TTC549 (cell line): ENCODE measurements around the gene SLC47A2.

Experiments
- FAIRE-seq: peaks from 2 replicates; lab custom pipeline; 2012; peaks lifted over from hg19 to GRCh38; lab: Jason Lieb, UNC

The SLC47A2 gene

DNA sequence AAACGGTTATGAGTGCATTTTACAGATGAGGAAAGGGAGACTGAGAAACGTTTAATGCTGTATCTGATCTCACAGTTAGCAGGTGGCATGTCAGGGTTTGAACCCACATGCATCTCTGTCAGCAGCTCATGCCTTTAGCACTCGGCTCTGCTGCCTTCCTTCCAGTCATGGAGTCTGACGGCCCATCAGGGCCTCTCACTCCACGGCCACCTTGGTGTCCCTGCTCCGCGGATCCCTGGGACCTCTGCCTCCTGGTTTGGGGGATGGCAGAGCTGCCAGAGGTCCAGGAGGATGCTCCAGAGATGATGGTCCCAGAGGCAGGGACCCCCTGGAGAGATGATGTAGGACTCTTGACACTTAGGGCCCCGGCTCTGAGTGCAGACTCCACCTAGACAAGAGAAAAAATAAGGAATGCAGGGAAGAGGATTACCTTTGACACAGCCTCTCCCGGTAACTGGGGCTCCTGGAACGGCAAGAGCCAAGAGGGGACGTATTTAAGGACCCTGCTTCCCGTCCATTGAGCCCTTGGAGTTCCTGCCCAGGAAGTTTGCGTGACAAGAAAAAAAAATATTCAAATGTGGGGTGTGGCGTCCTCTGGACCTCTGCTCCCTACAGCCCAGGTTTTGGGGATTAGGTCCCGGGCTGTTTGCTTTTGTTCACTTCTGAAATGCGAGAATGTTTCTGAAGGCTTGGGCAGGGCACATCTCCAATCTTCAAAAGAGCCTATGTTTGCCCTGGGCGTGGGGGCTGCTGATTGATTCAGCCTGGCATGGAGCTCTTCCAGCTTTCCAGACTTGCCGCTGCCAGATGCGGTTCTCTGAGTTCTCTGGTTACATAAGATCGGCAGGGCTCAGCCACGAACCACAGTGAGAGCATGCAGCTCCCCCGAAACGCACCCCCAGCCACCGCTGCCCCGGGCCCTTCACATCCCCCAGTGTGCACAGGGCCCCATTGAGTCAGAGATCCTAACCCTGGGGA, 31.7 kb upstream of the SLC47A2 start, which contains the start of gene ALDH3A1:
ALDH3A1 (minus strand) TSS at position 470 of the 978 bp plus-strand sequence. CDS start 3,169 bp downstream, outside the sequence.
- FAIRE-seq: no peak

DNA sequence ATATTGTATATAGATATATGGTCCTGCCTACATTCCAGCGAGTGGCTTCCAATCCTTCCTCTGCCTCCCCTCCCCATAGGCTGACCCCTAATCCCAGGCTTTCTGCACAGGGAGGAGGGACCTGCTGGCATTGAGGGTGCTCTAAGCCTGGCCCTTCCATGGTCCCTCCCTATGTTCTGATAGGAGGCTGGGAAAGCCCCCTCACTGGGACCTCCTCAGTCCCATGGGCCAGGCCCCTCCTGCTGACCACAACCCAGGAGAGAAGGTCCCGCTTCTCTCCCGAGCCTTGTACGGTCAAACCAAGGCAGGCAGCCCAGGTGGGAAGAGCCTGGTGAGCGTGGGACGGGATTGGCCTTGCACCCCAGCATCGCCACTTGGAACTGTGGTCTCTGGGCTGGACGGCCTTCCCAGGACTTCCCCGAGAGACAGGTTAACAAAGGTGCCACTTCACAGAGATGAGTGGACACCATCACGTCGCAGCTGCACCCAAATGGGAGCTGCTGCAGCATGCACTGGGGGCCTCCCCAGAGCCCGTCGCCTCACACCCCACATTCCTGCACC, 30.9 kb upstream of the SLC47A2 start:
- FAIRE-seq: no peak

DNA sequence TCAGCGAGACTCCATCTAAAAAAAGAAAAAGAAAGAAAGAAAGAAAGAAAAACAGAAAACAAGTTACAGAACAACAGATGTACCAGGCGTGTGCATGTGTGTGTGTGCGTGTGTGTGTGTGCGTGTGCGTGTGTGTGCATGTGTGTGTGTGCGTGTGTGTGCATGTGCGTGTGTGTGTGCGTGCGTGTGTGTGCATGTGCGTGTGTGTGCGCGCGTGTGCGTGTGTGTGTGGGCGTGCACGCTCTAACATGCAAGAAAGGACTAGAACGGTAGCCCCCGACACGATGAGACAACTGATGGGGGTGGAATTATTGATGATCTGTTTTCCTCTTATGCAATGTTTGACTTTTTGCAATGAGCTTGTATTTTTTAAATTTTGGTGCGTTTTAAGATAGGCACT, 30.1 kb upstream of the SLC47A2 start:
- no peak for FAIRE-seq

DNA sequence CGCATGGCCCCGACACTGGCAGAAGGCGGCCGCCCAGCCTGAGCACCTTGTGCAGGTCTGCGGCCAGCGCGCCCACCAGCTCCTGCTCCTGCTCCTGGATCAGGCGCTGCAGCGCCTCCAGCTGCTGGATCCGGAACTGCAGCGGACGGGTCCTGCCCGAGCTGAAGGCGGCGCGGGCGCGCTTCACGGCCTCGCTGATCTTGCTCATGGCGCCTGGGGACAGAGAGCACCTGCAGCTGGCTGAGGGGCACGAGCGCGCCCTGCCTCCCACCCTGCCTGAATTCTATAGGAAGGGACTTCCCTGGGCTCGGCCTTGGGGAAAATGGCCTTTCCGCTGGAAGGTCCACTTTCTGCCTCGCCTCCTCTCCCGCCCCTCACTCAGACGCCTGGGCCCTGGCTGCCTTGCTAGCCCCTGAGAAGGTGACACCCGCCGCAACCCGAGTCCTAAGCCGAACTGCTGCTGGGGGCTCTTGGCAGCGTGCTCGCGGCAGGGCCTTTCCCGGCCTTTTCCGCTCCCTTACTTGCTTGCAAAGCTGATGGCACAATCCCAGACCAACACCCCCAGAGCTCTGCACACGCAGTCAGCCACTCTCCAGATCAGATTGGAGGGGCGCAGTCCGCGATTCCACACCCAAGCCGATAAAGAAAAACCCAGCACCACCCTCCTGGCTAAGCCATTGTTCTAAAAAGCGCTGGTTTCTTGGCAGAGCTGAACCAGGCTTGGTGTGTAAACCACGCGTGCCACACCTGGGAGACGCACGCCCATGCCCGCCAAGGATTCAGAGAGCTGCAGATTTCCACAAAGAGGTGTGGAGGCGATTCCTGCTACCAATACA, 28.8 kb upstream of the SLC47A2 start:
- no peak for FAIRE-seq

DNA sequence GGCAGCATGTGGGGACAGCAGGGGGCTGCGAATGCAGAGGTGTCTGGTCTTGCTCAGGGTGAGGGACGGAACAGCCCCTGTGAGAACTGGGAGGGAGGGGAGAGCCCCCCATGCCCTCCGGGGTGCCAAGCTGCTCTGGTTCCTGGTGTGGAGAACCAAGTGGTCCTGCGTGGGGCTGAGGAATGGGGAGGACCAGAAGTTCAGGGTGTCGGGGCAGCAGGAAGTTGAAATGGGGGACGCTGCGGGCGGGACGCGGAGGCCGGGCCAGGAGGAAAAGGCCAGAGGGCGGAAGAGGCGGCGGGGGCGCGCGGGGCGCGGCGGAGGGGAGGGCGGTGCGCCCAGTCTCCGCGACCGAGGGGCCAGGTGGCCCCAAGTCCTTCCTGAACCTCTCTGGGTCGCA, 28.1 kb upstream of the SLC47A2 start:
- FAIRE-seq: no peak

DNA sequence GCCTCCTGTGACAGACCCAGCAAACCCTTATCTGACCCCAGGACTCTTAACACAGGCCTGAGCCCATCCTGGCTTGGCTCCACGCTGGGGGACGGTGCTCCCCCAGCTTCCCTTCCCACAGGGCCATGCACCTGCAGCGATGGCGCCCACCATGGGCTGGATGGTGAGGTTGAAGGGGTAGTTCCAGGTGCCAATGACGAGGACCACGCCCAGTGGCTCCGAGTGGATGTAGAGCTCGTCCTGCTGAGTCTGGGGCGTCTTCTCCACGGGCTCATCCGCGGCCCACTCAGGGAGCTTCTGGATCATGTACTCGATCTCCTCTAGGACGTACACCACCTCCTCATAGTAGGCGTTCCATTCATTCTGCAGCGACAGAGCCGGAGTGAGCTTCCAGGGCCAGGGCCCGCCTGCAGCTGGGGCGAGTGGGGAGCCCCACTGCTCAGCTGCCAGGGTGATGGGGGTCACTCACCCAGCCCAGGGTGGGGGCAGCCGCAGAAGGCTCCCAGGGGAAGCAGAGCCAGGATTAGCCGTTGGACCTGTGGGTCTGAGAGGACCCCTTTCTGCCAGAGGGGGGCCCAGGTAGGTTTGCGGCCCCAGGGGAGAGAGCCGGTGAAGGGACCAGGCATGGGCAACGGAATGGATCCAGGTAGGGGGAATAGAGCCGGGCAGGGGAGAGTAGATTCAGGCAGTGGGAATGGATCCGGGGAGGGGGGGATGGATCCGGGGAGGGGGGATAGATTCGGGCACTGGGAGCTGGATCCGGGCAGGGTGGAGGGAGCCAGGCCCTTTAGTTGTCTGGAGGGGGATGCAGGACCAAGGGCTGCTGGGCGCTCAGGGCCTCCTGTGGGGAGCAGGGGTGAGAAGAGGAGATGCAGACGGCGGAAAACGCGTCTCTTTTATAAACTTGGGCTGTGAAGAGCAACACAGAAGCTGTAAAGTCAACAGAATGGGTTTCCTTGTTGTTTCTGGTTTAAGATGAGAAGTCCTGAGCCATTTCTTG, 27.0 kb upstream of the SLC47A2 start:
- FAIRE-seq: no peak

DNA sequence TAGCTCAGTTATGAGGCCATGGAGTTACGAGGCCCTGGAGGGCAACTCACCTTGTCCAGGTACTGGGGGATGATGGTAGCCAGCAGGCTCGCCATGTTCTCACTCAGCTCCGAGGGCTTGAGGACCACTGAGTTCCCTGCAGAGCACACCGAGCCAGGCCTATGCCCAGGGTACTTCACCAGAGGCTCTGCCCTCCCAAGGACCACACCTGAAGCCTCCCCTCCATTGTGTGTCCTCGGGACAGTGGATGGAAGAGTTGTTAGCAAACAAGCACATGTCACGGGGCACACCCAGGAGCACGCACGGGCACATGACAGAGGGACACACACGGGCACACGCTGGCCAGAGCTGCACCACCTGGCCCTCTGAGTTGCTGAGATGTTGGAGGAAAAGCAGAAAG, 26.1 kb upstream of the SLC47A2 start:
- FAIRE-seq: no peak

DNA sequence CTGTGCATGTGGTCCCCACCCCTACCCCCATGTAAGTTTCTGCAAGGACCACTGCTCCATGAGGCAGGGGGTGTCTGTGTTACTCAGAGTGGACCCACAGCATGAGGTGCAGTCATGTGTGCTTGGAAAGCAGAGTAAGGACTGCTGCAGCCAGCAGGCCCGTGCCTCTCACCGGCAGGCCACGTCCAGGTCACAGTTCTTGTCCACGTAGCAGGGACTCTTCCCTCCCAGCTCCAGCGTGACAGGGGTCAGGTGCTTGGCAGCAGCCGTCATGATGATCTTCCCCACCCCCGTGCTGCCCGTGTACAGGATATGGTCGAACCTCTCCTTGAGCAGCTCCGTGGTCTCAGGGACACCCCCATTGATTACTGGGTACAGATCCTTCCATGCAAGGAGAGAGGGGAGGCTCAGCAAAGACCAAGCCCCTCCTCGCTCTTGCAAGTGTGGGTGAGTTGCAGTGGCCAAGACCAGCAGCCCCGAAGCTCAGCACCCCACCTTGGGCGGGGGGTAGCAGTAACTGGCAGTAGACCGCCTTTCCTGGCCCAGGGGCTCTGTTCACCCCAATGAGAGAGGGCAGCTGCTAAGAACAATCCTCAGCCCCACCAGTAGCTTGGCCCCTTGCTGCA, 25.6 kb upstream of the SLC47A2 start:
- FAIRE-seq: no peak

DNA sequence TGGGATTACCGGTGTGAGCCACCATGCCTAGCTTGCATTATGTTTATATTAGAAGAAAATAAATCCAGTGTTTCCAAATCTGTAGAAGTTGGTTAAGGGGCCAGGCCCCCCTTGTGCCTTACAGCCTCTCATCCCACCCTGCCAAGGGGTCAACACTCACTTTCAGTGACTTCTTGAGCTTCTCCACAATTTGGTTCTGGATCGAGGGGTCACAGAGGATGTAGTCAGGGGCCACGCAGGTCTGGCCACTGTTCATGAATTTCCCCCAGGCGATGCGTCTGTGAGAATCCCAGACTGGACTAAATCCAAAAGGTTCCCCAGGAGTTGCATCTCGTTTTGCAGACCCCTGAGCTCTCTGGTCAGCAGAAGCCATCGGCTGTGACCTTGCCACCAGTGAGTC, 24.5 kb upstream of the SLC47A2 start:
- no peak for FAIRE-seq

DNA sequence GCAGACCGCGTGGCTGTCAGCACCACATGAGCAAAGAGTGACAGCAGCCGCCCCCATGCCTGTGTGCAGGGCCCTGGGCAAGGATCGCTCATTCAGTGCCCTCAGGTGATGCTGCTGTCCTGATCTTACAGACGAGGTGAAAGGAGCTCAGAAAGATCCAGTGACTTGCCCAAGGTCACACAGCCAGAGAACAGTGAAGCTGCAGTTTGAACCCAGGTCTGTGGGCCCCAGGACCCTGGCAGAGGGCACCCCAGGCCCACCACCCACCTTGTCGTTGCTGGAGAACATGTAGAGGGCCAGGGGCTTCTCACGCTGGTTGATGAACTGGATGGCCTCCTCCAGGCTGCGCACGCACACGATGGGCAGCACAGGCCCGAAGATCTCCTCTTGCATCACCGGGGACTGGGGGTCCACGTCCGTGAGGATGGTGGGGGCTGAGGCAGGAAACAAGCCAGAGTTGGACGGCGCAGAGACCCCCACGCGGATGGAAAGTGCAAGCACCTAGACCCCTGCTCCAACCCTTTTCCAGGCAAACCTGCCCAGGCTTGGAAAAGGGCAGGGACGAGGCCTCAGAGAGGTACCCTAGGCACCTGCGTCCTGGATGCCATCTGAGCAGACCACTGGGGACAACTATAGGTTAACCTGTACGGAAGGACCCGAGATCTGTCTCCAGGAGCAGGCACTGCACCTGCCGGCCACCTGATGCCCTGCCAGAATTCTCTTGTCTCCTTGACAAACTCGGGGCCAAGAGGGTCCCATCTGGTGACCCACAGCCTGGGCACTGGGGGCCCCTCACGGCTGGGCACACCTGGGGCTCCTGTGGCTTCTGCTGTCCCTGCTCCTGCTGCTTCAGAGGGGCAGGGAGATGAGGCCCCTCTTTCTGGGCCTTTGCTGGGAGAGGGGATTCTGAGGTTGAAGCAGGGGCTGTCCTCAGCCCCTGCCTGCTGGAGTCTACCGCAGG, 23.1 kb upstream of the SLC47A2 start:
- no peak for FAIRE-seq

DNA sequence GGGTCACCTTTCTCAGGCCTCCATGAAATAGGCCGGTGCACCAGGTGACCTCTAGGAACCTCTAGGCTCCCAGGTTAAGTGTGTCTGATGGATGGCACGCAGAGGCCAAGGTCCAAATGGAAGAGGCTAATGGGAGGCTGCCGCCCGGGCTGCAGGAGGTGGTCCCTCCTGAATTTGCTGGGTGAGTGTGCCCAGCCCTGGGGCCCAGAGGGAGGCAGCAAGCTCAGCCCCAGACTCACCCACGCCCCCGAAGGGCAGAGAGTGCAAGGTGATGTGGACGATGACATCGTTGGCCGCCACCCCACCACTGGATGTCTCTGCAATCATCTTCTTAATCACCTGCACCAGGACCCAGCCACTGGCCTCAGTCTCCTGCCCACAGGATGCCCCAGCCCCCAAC, 22.4 kb upstream of the SLC47A2 start:
- no peak for FAIRE-seq

DNA sequence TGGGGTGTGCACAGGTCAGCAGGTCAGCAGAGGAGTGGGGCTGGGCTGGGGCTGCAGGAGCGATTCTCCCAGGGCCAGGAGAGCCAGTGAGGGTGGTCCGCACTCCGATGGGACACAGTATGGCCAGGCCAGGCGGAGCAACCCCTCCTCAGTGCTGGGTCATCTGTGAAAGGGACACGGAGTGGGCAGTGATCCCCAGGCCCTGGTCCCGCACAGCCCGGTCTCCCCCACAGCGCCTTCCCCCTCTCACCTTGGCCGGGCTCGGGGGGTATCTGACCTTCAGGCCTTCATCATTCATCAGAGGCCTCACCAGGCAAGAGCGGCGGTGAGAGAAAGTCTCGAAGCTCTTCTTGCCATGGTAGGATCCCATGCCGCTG, 21.7 kb upstream of the SLC47A2 start:
- no peak for FAIRE-seq

DNA sequence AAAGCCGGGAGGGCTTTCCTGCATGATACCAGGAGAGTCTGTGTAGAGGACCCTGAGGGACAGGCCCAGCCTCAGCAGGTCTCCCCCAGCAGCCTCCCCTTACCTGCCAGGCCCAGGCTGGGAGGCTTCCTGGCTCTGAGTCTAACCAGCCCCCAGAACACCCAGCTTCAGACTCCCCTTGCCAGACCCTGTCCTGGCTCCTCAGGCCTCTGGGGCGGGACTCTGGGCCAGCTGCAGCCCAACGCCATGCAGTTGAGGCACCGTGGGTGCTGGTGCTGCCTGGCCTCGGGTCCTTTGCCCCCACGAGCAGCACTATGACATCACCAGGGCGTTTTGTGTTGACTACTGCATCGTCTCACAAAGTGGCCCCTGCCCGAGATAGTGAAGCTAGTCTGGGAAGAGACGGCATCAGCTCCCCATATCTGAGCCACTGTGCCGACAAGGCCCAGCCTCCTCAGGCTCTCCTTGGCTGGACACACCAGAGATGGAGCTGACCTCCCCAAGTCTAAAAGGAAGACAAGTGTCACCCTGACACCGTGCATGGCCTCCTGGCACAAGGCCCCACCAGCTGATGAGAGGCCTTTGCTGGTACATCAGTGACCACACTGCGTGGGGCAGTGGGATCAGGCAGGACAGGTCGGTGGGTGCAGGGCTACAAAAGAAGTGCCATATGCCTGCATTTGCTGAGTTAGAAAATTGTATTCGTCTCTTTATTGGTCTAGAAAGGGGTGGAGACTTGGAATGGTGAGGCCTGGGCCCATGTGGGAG, 21.1 kb upstream of the SLC47A2 start:
- FAIRE-seq: no peak

DNA sequence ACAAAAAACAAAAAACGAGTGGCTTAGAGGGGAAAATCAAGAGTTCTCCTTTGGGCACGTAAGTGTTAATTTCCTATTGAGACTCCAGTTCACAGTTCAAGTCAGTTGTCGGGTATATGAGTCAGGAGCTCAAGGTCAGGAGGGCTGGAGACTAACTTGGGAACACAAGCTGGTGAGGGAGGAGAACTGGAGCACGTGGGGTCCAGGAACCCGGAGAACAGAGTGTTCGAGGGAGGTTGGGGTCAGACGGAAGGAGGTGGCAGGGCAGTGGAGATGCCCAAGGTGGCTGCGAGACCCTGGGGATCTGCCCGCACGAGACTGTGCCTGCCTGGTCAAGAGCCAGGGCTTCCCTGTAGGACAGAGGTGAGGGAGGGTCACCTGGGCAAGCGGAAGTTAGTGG, 19.7 kb upstream of the SLC47A2 start:
- FAIRE-seq: no peak

DNA sequence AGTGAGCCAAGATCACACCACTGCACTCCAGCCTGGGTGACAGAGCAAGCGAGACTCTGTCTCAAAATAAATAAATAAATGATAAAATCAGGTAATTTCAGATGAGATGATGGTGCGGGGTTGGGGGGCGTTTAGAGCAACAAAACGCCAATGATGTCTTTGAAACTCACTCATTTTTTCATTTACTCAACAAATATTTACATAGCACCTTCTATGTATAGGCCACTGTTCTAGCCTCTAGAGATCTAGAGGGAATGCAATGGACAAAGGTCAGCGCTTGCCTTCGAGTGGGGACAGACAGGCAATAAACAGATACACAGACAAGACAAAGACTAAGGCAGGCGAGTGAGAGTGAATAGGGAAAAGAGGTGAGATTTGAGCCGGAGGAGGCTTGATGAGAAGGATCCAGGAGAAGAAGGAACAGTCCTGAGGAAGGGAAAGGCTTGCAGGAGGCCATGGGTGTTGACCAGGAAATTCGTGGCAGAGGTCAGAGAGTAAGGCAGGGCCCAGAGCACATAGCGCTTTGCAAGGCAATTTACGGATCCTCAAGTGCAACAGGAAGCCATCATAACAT, 17.7 kb upstream of the SLC47A2 start:
- no peak for FAIRE-seq

DNA sequence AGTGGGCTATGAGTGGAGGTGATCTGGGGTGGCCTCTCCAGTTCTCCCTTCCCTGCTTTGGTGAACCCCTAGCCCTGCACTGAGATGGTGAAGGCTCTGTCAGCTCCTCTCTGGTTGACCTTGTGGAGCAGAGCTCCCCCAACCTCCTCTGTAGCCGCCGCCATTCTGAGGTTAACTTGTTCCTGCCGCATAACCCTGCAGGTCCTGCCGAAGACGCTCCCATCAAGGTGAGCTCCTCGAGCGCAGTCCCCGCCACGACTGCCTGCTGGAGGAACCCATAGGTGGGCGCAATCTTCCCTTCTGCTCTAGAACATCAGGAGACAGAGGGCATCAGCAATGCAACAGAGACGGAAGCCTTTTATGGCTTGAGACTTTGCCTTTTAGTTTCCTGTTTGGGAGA, 15.2 kb upstream of the SLC47A2 start:
- no peak for FAIRE-seq

DNA sequence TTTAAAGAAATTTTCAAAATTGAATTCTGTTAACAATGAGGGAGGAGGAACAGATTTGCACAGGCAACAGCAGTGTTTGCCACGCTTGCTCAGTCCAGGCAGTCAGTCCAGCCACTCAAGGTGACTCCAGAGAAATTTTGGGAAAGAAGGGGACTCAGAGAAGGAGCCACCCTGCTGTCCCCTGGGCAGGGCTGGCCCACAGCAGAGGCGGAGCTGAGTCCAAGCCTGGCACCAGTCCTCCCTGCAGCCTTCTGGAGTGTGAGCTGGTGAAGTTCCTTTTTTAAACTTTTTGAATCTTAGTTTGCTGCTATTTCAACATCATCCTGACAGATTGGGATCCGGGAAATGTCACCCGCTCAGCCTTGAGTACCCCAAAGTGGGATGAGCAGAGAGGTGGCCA, 14.5 kb upstream of the SLC47A2 start:
- no peak for FAIRE-seq

DNA sequence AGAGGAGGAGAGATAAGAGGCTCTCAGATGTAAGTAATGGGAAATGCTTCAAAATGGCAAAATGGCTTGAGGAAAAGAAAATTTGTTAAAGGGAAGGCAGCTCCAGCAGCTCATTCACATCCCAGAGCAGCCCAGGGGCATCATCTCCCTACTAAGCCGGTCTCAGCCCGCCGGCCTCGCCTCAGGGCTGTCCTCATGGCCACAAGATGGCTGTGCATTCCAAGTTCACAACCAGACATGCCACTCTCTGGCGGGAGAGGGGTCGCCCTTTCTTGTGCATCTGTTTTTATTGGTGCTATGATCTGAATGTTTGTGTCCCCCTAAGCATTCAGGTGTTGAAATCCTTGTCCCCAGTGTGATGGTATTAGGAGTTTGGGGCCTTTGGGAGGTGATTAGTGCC, 13.5 kb upstream of the SLC47A2 start:
- FAIRE-seq: no peak

DNA sequence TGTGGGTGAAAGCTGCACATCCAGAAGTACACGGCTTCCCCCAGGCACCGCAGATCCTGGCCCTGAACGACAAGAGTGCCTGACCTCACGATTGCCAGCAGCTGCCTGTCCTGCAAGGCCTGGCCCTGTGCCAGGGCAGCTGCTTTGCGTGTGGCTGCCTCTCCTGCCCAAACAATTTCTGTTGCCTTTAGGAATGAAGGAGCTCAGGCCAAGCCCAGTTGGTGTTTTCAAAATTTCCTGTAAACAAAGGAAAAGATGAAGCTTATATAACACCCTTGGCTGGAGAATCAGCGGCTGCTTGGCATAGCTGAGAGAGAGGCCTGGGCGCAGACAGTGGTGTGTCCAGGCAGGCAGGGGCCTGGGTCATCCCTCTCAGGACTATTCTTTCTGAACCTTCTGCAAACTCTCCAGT, 11.7 kb upstream of the SLC47A2 start:
- FAIRE-seq: no peak
